ENCODE measurements around the gene TICAM2. TPM values are rescaled to one million over a fixed set of nuclear protein-coding genes. Genes with fewer than 3 reads are reported as not detected.

Gene TICAM2
- total and polyA plus RNA-seq, 2 donors (not counting 1 experiment from before 2014, with no cell fraction given), result 0.55 to 5.4 TPM

DNA sequence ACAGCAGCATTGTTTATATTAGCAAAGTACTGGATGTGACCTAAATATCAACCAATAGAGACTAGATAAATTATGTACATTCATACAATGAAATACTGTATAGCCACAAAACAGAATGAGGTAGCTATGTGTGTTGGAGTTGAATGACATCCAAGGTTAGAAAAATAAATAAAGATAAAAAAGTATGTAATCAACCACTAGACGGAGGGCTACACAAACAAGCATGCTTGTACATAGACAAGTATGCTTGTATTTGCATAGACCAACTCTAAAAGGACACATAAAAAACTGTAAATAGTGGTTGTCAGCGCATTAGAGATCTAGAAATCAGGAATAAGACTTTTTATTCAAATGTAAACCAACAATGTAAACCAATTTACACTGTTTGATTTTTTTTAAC is 60.7 kb downstream of the TICAM2 start:
- ATAC-seq (ENCODE audit: low read depth), result no peak
- H3K9me3 ChIP-seq (ENCODE audit: control extremely low read depth in 1 of 3, control insufficient read depth in 2 of 3, insufficient read depth in 1 of 3, low read length in 2 of 3), result peaks cover 2 to 9% (median 8%) of the 10 kb centered on the region in 3 donors
- Mint-ChIP-seq H3K4me3 (peak overlapping the region; percentile 94), H3K27ac (no peak overlapping the region), H3K4me1 (peaks cover 69% of the 10 kb centered on the region), H3K27me3 (no peaks in the 10 kb centered on the region), H3K9me3 (ENCODE audit: insufficient read depth) (peaks cover 4% of the 10 kb centered on the region)
- H3K4me1 ChIP-seq (ENCODE audit: control insufficient read depth in 2 of 2, insufficient read depth in 2 of 2, low read length in 2 of 2), result peaks cover 40 to 63% of the 10 kb centered on the region in 2 donors
- peaks cover 63% of the 10 kb centered on the region for H4K20me1 ChIP-seq (ENCODE audit: control insufficient read depth, insufficient read depth, low read length, poor library complexity, severe bottlenecking)
- peaks cover 72% of the 10 kb centered on the region for H3K79me2 ChIP-seq (ENCODE audit: control insufficient read depth, insufficient read depth, low read length)
- intact Hi-C loops (cut with micrococcal nuclease), result no loop called here
- no peak for TF ChIP-seq EZH2 (IDR thresholded peaks at IDR 0.05; ENCODE audit: borderline replicate concordance, insufficient read depth, low read depth, low read length, poor library complexity, severe bottlenecking)
- TF ChIP-seq, protein P1, sequence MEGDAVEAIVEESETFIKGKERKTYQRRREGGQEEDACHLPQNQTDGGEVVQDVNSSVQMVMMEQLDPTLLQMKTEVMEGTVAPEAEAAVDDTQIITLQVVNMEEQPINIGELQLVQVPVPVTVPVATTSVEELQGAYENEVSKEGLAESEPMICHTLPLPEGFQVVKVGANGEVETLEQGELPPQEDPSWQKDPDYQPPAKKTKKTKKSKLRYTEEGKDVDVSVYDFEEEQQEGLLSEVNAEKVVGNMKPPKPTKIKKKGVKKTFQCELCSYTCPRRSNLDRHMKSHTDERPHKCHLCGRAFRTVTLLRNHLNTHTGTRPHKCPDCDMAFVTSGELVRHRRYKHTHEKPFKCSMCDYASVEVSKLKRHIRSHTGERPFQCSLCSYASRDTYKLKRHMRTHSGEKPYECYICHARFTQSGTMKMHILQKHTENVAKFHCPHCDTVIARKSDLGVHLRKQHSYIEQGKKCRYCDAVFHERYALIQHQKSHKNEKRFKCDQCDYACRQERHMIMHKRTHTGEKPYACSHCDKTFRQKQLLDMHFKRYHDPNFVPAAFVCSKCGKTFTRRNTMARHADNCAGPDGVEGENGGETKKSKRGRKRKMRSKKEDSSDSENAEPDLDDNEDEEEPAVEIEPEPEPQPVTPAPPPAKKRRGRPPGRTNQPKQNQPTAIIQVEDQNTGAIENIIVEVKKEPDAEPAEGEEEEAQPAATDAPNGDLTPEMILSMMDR (IDR thresholded peaks at IDR 0.05), result peak; percentile 13
- H3K27ac ChIP-seq (ENCODE audit: low read length in 2 of 2), result peak overlapping the region in 1 of 2 donors; percentile 98
- WGBS (ENCODE audit: insufficient coverage), result no CpG with 5 or more reads among the region's 2 CpGs
- ChIA-PET POLR2A (no interaction called here), CTCF (interaction anchor here (4.9 kb wide), 1 partner anchor 35 kb away, joined by 40 read pairs; no protein-coding TSS in a partner anchor)
- no peak overlapping the region for H2AFZ ChIP-seq (ENCODE audit: insufficient read depth, low read depth, low read length, poor library complexity, severe bottlenecking)
- no peak for DNase-seq
- H3K9ac ChIP-seq (ENCODE audit: low read length), result peak overlapping the region; percentile 99
- H3K4me3 ChIP-seq (ENCODE audit: control extremely low read depth in 1 of 5, extremely low read depth in 1 of 5, insufficient read depth in 1 of 5, low read depth in 2 of 5, low read length in 4 of 5), result peak overlapping the region in 4 of 5 experiments; percentile 7 to 95 (median 18)
- H3K27me3 ChIP-seq (replicated peaks in 1 of 4; ENCODE audit: control extremely low read depth in 1 of 4, control insufficient read depth in 3 of 4, insufficient read depth in 4 of 4, low read length in 3 of 4), result no peaks in the 10 kb centered on the region
- H3K36me3 ChIP-seq (replicated peaks in 1 of 2; ENCODE audit: control extremely low read depth in 1 of 2, control insufficient read depth in 1 of 2, extremely low read depth in 1 of 2, insufficient read depth in 2 of 2, low read length in 1 of 2), result peaks cover 4 to 24% of the 10 kb centered on the region in 2 experiments
- peak overlapping the region; percentile 83 for H3K4me2 ChIP-seq (replicated peaks; ENCODE audit: low read depth, low read length, poor library complexity, severe bottlenecking)

DNA sequence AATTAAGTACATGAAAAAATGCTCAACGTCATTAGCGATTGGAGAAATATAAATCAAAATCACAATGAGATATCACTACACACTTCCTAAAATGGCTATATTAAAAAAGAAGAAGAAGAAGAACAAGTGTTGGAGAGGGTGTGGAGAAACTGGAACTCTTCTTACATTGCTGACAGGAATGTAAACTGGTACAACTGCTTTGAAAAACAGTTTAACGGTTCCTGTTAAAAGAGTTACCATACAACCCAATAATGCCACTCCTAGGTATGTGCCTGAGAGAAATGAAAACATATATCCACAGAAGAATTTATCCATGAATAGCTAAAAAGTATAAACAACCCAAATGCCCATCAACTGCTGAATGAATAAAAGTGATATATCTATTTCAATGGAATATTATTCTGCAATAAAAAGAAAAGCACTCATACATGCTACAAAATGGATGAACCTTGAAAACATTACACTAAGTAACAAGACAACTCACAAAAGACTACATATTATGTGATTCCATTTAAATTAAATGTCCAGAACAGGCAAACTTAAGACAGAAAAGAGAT is 66.7 kb downstream of the TICAM2 start:
- no peaks in the 10 kb centered on the region for H3K27me3 ChIP-seq (replicated peaks in 1 of 4; ENCODE audit: control extremely low read depth in 1 of 4, control insufficient read depth in 3 of 4, insufficient read depth in 4 of 4, low read length in 3 of 4)
- Mint-ChIP-seq H3K4me1 (peaks cover 59% of the 10 kb centered on the region), H3K27ac (no peak overlapping the region), H3K27me3 (no peaks in the 10 kb centered on the region), H3K4me3 (no peak overlapping the region), H3K9me3 (ENCODE audit: insufficient read depth) (no peaks in the 10 kb centered on the region)
- peaks cover 89% of the 10 kb centered on the region for H3K79me2 ChIP-seq (ENCODE audit: control insufficient read depth, insufficient read depth, low read length)
- CTCF ChIA-PET, result no interaction called here
- H3K27ac ChIP-seq (ENCODE audit: low read length in 2 of 2), result no peak overlapping the region
- no peak for TF ChIP-seq EZH2 (IDR thresholded peaks at IDR 0.05; ENCODE audit: borderline replicate concordance, insufficient read depth, low read depth, low read length, poor library complexity, severe bottlenecking)
- TF ChIP-seq, protein P1 (IDR thresholded peaks at IDR 0.05), result no peak
- H2AFZ ChIP-seq (ENCODE audit: insufficient read depth, low read depth, low read length, poor library complexity, severe bottlenecking), result no peak overlapping the region
- DNase-seq, result no peak
- peaks cover 55% of the 10 kb centered on the region for H4K20me1 ChIP-seq (ENCODE audit: control insufficient read depth, insufficient read depth, low read length, poor library complexity, severe bottlenecking)
- peaks cover 11 to 40% of the 10 kb centered on the region in 2 experiments for H3K36me3 ChIP-seq (replicated peaks in 1 of 2; ENCODE audit: control extremely low read depth in 1 of 2, control insufficient read depth in 1 of 2, extremely low read depth in 1 of 2, insufficient read depth in 2 of 2, low read length in 1 of 2)
- no peak for ATAC-seq (ENCODE audit: low read depth)
- H3K9me3 ChIP-seq (ENCODE audit: control extremely low read depth in 1 of 3, control insufficient read depth in 2 of 3, insufficient read depth in 1 of 3, low read length in 2 of 3), result peaks cover 0 to 7% (median 0%) of the 10 kb centered on the region in 3 donors
- peak overlapping the region; percentile 3 for H3K9ac ChIP-seq (ENCODE audit: low read length)
- POLR2A ChIA-PET, result no interaction called here
- intact Hi-C loops (cut with micrococcal nuclease), result no loop called here
- no CpG with 5 or more reads among the region's 3 CpGs for WGBS (ENCODE audit: insufficient coverage)
- peaks cover 13 to 38% of the 10 kb centered on the region in 2 donors for H3K4me1 ChIP-seq (ENCODE audit: control insufficient read depth in 2 of 2, insufficient read depth in 2 of 2, low read length in 2 of 2)
- H3K4me3 ChIP-seq (ENCODE audit: control extremely low read depth in 1 of 5, extremely low read depth in 1 of 5, insufficient read depth in 1 of 5, low read depth in 2 of 5, low read length in 4 of 5), result no peak overlapping the region
- H3K4me2 ChIP-seq (replicated peaks; ENCODE audit: low read depth, low read length, poor library complexity, severe bottlenecking), result no peak overlapping the region

All from B cell (primary cell).